H9 (cell line): ENCODE measurements around the gene ZNF775. TPM values are rescaled to one million over a fixed set of nuclear protein-coding genes. Genes with fewer than 3 reads are reported as not detected.
A peak's percentile ranks its signal among the peaks of the same experiment; 100 is the strongest.

Source experiments
- DNase-seq: peaks from one replicate; pipeline ENCODE4 v3.0.0-alpha.2; 2017
- H2AFZ ChIP-seq: one replicate; pipeline ENCODE4 v1.6.1; 2013; ENCODE audit warnings: mild to moderate bottlenecking, low read length, control low read depth, moderate library complexity
- H2AK5ac ChIP-seq: 2 replicates; pipeline ENCODE4 v1.6.1; 2013; ENCODE audit warnings: low read length, control low read depth, mixed read lengths; ENCODE audit not compliant: insufficient read length
- H2BK120ac ChIP-seq: one replicate; pipeline ENCODE4 v1.6.1; 2013; ENCODE audit warnings: low read depth, mild to moderate bottlenecking, low read length, control low read depth, inconsistent platforms; ENCODE audit not compliant: poor library complexity, severe bottlenecking
- H2BK12ac ChIP-seq: 2 replicates; pipeline ENCODE4 v1.6.1; 2013; ENCODE audit warnings: low read length, control low read depth, mixed read lengths, low read depth; ENCODE audit not compliant: insufficient read length
- H2BK15ac ChIP-seq: 2 replicates; pipeline ENCODE4 v1.6.1; 2013; ENCODE audit warnings: low read depth, low read length, control low read depth
- H2BK20ac ChIP-seq: one replicate; pipeline ENCODE4 v1.6.1; 2013; ENCODE audit warnings: low read depth, mild to moderate bottlenecking, low read length, control low read depth, inconsistent platforms; ENCODE audit not compliant: poor library complexity, severe bottlenecking
- H2BK5ac ChIP-seq: 2 replicates; pipeline ENCODE4 v1.6.1; 2013; ENCODE audit warnings: low read length, control low read depth, mixed read lengths; ENCODE audit not compliant: insufficient read length
- H3K14ac ChIP-seq: 2 replicates; pipeline ENCODE4 v1.6.1; 2013; ENCODE audit warnings: low read length, control low read depth; ENCODE audit not compliant: insufficient read depth
- H3K18ac ChIP-seq: 2 replicates; pipeline ENCODE4 v1.6.1; 2013; ENCODE audit warnings: low read depth, mild to moderate bottlenecking, mixed read lengths, low read length, control low read depth; ENCODE audit not compliant: insufficient read length
- H3K23ac ChIP-seq: 2 replicates; pipeline ENCODE4 v1.6.1; 2013; ENCODE audit warnings: low read length, control low read depth, mixed read lengths, low read depth; ENCODE audit not compliant: insufficient read length
- H3K23me2 ChIP-seq: 2 replicates; pipeline ENCODE4 v1.6.1; 2013; ENCODE audit warnings: low read depth, mild to moderate bottlenecking, mixed read lengths, low read length, control low read depth; ENCODE audit not compliant: insufficient read length, poor library complexity, severe bottlenecking
- H3K27ac ChIP-seq: 2 replicates; pipeline ENCODE4 v1.5.1; 2013; ENCODE audit warnings: low read length, control low read depth, mixed read lengths, low read depth; ENCODE audit not compliant: insufficient read length
- H3K27me3 ChIP-seq: 2 replicates; pipeline ENCODE4 v1.6.1; 2013; ENCODE audit warnings: low read length, control low read depth, inconsistent platforms; ENCODE audit not compliant: insufficient read depth
- H3K4ac ChIP-seq: 2 replicates; pipeline ENCODE4 v1.6.1; 2013; ENCODE audit warnings: low read depth, mild to moderate bottlenecking, control low read depth, inconsistent platforms, low read length, moderate library complexity
- H3K4me1 ChIP-seq: 2 replicates; pipeline ENCODE4 v1.6.1; 2013; ENCODE audit warnings: low read length, control low read depth, inconsistent platforms; ENCODE audit not compliant: insufficient read depth
- H3K4me2 ChIP-seq: 2 replicates; pipeline ENCODE4 v1.6.1; 2013; ENCODE audit warnings: low read length, control low read depth, mixed read lengths; ENCODE audit not compliant: insufficient read length, insufficient read depth
- H3K56ac ChIP-seq: 2 replicates; pipeline ENCODE4 v1.6.1; 2013; ENCODE audit warnings: low read depth, mild to moderate bottlenecking, mixed read lengths, low read length, control low read depth; ENCODE audit not compliant: insufficient read length
- H3K79me1 ChIP-seq: 2 replicates; pipeline ENCODE4 v1.6.1; 2013; ENCODE audit warnings: low read depth, mild to moderate bottlenecking, moderate library complexity, low read length, control low read depth, inconsistent platforms; ENCODE audit not compliant: insufficient read depth, poor library complexity, severe bottlenecking
- H3K79me2 ChIP-seq: 2 replicates; pipeline ENCODE4 v1.6.1; 2013; ENCODE audit warnings: low read length, control low read depth, inconsistent platforms; ENCODE audit not compliant: insufficient read depth
- H3K9ac ChIP-seq: 2 replicates; pipeline ENCODE4 v1.6.1; 2013; ENCODE audit warnings: low read length, control low read depth, mixed read lengths; ENCODE audit not compliant: insufficient read length; ENCODE audit errors: extremely low read depth
- H3K9me3 ChIP-seq: one replicate; pipeline ENCODE4 v1.6.1; 2013; ENCODE audit warnings: low read depth, low read length, inconsistent platforms; ENCODE audit not compliant: control insufficient read depth
- H3T11ph ChIP-seq: one replicate; pipeline ENCODE4 v1.6.1; 2013; ENCODE audit warnings: mild to moderate bottlenecking, low read length, control low read depth, inconsistent platforms
- H4K20me1 ChIP-seq: one replicate; pipeline ENCODE4 v1.6.1; 2013; ENCODE audit not compliant: control insufficient read depth, insufficient read length, insufficient read depth
- H4K5ac ChIP-seq: 2 replicates; pipeline ENCODE4 v1.6.1; 2013; ENCODE audit warnings: low read depth, mild to moderate bottlenecking, mixed read lengths, low read length, control low read depth; ENCODE audit not compliant: insufficient read length
- H4K8ac ChIP-seq: replicated peaks from 2 replicates; pipeline ENCODE4 v1.6.1; 2013; ENCODE audit warnings: low read length, control low read depth, mixed read lengths, low read depth; ENCODE audit not compliant: insufficient read length
- H4K91ac ChIP-seq: 2 replicates; pipeline ENCODE4 v1.6.1; 2013; ENCODE audit warnings: low read depth, mild to moderate bottlenecking, moderate library complexity, mixed read lengths, low read length, control low read depth; ENCODE audit not compliant: insufficient read length
- H3K27ac Mint-ChIP-seq, 3 experiments: 2 replicates in 2 of 3; 3 replicates in 1 of 3; pipeline ENCODE4 v1.8.0; 2020 to 2021; ENCODE audit warnings: mixed read lengths in 3 of 3, mild to moderate bottlenecking in 1 of 3, moderate library complexity in 1 of 3
- H3K27me3 Mint-ChIP-seq: 2 replicates; pipeline ENCODE4 v1.8.0; 2021; ENCODE audit warnings: low read depth, mild to moderate bottlenecking, moderate library complexity, mixed read lengths
- H3K36me3 Mint-ChIP-seq, 3 experiments: 2 replicates in 2 of 3; 3 replicates in 1 of 3; pipeline ENCODE4 v1.8.0; 2020 to 2021; ENCODE audit warnings: low read depth in 3 of 3, mixed read lengths in 3 of 3; ENCODE audit not compliant: insufficient read depth in 1 of 3
- H3K4me1 Mint-ChIP-seq, 2 experiments: 2 replicates each; pipeline ENCODE4 v1.8.0; 2020; ENCODE audit warnings: mixed read lengths in 2 of 2
- H3K4me3 Mint-ChIP-seq, 2 experiments: 2 replicates in 1 of 2; 3 replicates in 1 of 2; pipeline ENCODE4 v1.8.0; 2020 to 2021; ENCODE audit warnings: mild to moderate bottlenecking in 2 of 2, mixed read lengths in 2 of 2, moderate library complexity in 1 of 2
- H3K9me3 Mint-ChIP-seq, 2 experiments: 2 replicates in 1 of 2; 3 replicates in 1 of 2; pipeline ENCODE4 v1.8.0; 2020; ENCODE audit warnings: mild to moderate bottlenecking in 2 of 2, mixed read lengths in 2 of 2, moderate library complexity in 1 of 2
- WGBS: extraction: QIAGEN DNeasy Blood & Tissue Kit; methylation state at CpG from one replicate; pipeline ENCODE4 v1.1.7; 2013; ENCODE audit warnings: missing lambda C conversion rate, low lambda C conversion rate, mixed read lengths; ENCODE audit not compliant: insufficient read length; ENCODE audit errors: extremely low coverage; 5-methylcytosine and 5-hydroxymethylcytosine counted together
- total RNA-seq: library from RNA; stranded (reverse); gene quantifications from 2 replicates; pipeline ENCODE4 v1.2.1, GENCODE V29; 2021
- TF ChIP-seq, protein P1 (sequence below): fragments of 200-600 bp; sonication (generic); conservative IDR thresholded peaks from 3 replicates; pipeline ENCODE4 v1.8.0; 2021; ENCODE audit warnings: antibody characterized with exemption, mild to moderate bottlenecking

ZNF775 gene
- total RNA-seq, 1 experiment from 2014 or later, result 10.5 TPM

DNA sequence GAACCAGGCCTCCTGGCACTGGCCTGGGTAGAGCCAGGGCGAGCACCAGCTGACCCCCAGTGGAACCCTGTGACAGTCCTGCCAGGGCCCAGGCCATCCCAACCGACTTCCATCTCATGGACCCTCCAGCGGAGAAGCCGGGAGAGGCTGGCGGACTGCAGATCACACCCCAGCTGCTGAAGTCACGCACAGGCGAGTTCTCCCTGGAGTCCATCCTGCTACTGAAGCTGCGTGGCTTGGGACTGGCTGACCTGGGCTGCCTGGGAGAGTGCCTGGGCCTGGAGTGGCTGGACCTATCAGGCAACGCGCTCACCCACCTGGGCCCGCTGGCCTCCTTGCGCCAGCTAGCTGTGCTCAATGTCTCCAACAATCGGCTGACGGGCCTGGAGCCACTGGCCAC lies 42.4 kb upstream of the ZNF775 start:
- peak overlapping the region in 2 of 3 experiments; percentile 91 to 99; a peak in 3 of 7 replicates for H3K27ac Mint-ChIP-seq

More for the DNA sequence above, 42.4 kb upstream of the ZNF775 start:
- Histone ChIP-seq H2BK120ac (no peak overlapping the region), H3K4me2 (no peak overlapping the region), H3K79me1 (no peaks in the 10 kb centered on the region), H3K23me2 (peaks cover 16% of the 10 kb centered on the region), H4K91ac (no peak overlapping the region), H2BK5ac (no peak overlapping the region), H4K8ac (no peak overlapping the region), H3K56ac (no peak overlapping the region), H2BK12ac (no peak overlapping the region), H3K4ac (0 out of 2 replicates have a peak overlapping the region, but pooled peaks have one; percentile 32), H3K9me3 (no peaks in the 10 kb centered on the region), H3K14ac (no peak overlapping the region), H2BK15ac (no peak overlapping the region), H3K79me2 (no peaks in the 10 kb centered on the region), H2BK20ac (no peak overlapping the region), H3K27me3 (no peaks in the 10 kb centered on the region), H4K5ac (no peak overlapping the region), H2AFZ (no peak overlapping the region), H3K9ac (no peak overlapping the region), H3K27ac (no peak overlapping the region), H3K18ac (no peak overlapping the region), H3T11ph (no peak overlapping the region), H3K23ac (no peak overlapping the region), H4K20me1 (no peaks in the 10 kb centered on the region), H3K4me1 (no peaks in the 10 kb centered on the region; the same call in 1 of the 2 replicates), H2AK5ac (no peak overlapping the region)
- peaks cover 25 to 36% (median 31%) of the 10 kb centered on the region in 3 experiments for H3K36me3 Mint-ChIP-seq
- no CpG with 5 or more reads among the region's 14 CpGs for WGBS
- TF ChIP-seq, protein P1, sequence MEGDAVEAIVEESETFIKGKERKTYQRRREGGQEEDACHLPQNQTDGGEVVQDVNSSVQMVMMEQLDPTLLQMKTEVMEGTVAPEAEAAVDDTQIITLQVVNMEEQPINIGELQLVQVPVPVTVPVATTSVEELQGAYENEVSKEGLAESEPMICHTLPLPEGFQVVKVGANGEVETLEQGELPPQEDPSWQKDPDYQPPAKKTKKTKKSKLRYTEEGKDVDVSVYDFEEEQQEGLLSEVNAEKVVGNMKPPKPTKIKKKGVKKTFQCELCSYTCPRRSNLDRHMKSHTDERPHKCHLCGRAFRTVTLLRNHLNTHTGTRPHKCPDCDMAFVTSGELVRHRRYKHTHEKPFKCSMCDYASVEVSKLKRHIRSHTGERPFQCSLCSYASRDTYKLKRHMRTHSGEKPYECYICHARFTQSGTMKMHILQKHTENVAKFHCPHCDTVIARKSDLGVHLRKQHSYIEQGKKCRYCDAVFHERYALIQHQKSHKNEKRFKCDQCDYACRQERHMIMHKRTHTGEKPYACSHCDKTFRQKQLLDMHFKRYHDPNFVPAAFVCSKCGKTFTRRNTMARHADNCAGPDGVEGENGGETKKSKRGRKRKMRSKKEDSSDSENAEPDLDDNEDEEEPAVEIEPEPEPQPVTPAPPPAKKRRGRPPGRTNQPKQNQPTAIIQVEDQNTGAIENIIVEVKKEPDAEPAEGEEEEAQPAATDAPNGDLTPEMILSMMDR, result no peak
- no peaks in the 10 kb centered on the region for H3K9me3 Mint-ChIP-seq
- H3K4me1 Mint-ChIP-seq, result peaks cover 56 to 65% of the 10 kb centered on the region in 2 experiments
- peak overlapping the region in 1 of 2 experiments; percentile 21; a peak in 2 of 5 replicates for H3K4me3 Mint-ChIP-seq
- no peak for DNase-seq
- peaks cover 54% of the 10 kb centered on the region for H3K27me3 Mint-ChIP-seq
